ENCODE results near the gene ZNF627.
"Not testable (repeated sequence)": the region's sequence is repeated elsewhere in the genome, so short reads cannot be mapped to it uniquely, and the experiment has no call there.

Gene ZNF627

GRCh38 chr19:11633223-11633622 is 35.9 kb downstream of the ZNF627 start:
- no peak for DNase-seq

- DNase-seq = not testable (repeated sequence)
Measured at GRCh38 chr19:11634018-11634662, 36.9 kb downstream of the ZNF627 start.

GRCh38 chr19:11639245-11639601 is 41.9 kb downstream of the ZNF627 start:
- no peak for DNase-seq

- peak; percentile 97 for DNase-seq
Measured at GRCh38 chr19:11639602-11640471, 42.6 kb downstream of the ZNF627 start.

- DNase-seq = no peak
Measured at GRCh38 chr19:11641244-11641643, 44.0 kb downstream of the ZNF627 start.

GRCh38 chr19:11642902-11643301 is 45.6 kb downstream of the ZNF627 start:
- DNase-seq = no peak

GRCh38 chr19:11649941-11650340 is 52.7 kb downstream of the ZNF627 start:
- no peak for DNase-seq

GRCh38 chr19:11651062-11651461 is 53.8 kb downstream of the ZNF627 start:
- no peak for DNase-seq

GRCh38 chr19:11652056-11652455 is 54.8 kb downstream of the ZNF627 start:
- no peak for DNase-seq

GRCh38 chr19:11652492-11652891 is 55.2 kb downstream of the ZNF627 start:
- no peak for DNase-seq

- DNase-seq = no peak
Measured at GRCh38 chr19:11656535-11656934, 59.3 kb downstream of the ZNF627 start.

GRCh38 chr19:11657307-11657706 is 60.0 kb downstream of the ZNF627 start:
- DNase-seq = no peak

GRCh38 chr19:11658970-11659369 is 61.7 kb downstream of the ZNF627 start:
- no peak for DNase-seq

- no peak for DNase-seq
Measured at GRCh38 chr19:11659612-11660011, 62.3 kb downstream of the ZNF627 start.

- no peak for DNase-seq
Measured at GRCh38 chr19:11662278-11662677, 65.0 kb downstream of the ZNF627 start.

GRCh38 chr19:11663181-11663591 is 65.9 kb downstream of the ZNF627 start:
- no peak for DNase-seq

Measured in NCI-H510A treated with DMSO at 0.1 percent for 48 hours (cell line).